Vagina (tissue), 2 donors: ENCODE data around the gene SLC25A10.

ENCODE experiments used
- POLR2AphosphoS5 ChIP-seq, 2 donors: sonication (generic); formaldehyde crosslinking; IDR thresholded peaks; one replicate each; pipeline ENCODE4 v1.9.0; 2017; ENCODE audit warnings: antibody characterized with exemption in 2 of 2, mild to moderate bottlenecking in 2 of 2, low read depth in 1 of 2; ENCODE audit not compliant: insufficient read depth in 1 of 2
- TF ChIP-seq, protein P1 (sequence below), 3 experiments: fragments of 450-650 bp in 2 of 3; fragments of 200-600 bp in 1 of 3; sonication (generic) in 1 of 3; IDR thresholded peaks; one replicate each; pipeline ENCODE4 v1.5.1; 2017 to 2019; ENCODE audit warnings: antibody characterized with exemption in 3 of 3, mild to moderate bottlenecking in 2 of 3, moderate library complexity in 2 of 3

DNA sequence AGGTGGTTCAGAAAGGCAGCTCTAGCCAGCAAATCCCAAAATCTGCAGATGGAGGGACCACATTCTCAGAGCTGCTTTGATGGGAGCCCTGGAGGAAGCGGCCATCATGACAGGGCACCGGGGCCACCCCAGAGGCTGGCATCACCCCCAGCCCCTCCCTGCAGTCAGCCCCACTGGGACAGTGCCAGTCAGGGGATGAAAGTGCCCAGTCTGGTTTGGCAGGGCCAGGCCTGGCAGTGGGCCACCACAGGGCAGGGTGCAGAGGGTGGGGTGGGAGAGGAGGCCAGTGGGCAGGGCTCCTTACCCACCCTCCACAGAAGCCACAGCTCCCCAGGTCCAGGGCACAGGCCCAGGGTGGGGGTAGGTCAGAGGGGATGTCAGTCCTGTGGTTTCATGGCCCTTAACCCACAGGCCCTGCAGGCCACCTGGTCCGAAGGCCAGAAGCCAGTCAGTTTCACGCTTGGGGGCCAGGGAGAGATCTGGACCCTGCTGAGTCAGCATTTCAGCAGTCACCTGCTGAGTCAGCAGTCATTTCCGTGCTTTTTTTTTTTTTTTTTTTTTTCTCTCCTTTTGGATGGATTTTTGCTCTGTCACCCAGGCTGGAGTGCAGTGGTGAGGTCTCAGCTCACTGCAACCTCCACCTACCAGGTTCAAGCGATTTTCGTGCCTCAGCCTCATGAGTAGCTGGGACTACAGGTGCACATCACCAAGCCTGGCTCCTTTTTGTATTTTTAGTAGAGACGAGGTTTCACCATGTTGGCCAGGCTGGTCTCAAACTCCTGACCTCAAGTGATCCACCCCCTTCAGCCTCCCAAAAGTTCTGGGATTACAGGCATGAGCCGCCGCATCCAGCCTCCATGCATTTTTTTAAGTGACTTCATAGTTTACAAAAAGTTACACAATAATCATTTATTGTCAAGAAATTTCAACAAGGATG is 10.4 kb downstream of the SLC25A10 start:
- peak; percentile 29 to 56 for TF ChIP-seq POLR2AphosphoS5 (IDR thresholded peaks at IDR 0.05; ENCODE audit: insufficient read depth in 1 of 2, low read depth in 1 of 2)
- TF ChIP-seq, protein P1, sequence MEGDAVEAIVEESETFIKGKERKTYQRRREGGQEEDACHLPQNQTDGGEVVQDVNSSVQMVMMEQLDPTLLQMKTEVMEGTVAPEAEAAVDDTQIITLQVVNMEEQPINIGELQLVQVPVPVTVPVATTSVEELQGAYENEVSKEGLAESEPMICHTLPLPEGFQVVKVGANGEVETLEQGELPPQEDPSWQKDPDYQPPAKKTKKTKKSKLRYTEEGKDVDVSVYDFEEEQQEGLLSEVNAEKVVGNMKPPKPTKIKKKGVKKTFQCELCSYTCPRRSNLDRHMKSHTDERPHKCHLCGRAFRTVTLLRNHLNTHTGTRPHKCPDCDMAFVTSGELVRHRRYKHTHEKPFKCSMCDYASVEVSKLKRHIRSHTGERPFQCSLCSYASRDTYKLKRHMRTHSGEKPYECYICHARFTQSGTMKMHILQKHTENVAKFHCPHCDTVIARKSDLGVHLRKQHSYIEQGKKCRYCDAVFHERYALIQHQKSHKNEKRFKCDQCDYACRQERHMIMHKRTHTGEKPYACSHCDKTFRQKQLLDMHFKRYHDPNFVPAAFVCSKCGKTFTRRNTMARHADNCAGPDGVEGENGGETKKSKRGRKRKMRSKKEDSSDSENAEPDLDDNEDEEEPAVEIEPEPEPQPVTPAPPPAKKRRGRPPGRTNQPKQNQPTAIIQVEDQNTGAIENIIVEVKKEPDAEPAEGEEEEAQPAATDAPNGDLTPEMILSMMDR (IDR thresholded peaks at IDR 0.05) = no peak
